ENCODE data around the gene GBX2. TPM values are rescaled to one million over a fixed set of nuclear protein-coding genes. Genes with fewer than 3 reads are reported as not detected.

GBX2 gene
- total and polyA plus RNA-seq, 10 of the 15 experiments (the other 5 are each of a cell fraction or from before 2014, with no cell fraction given), result not detected

- BruUV-seq (replicated peaks), result no TSS peak
- no peaks in the 10 kb centered on the region for H3K4me1 ChIP-seq (ENCODE audit: control insufficient read depth, insufficient read depth, low read length)
- TF ChIP-seq HDAC2 (IDR thresholded peaks at IDR 0.05), result no peak
- TF ChIP-seq NFIC (IDR thresholded peaks at IDR 0.05; ENCODE audit: low read depth, low read length), result no peak
- TF ChIP-seq RUNX3 (IDR thresholded peaks at IDR 0.05; ENCODE audit: low read length), result no peak
- TF ChIP-seq TAF1 (IDR thresholded peaks at IDR 0.05; ENCODE audit: borderline replicate concordance, low read depth, low read length), result no peak
- TF ChIP-seq EED (IDR thresholded peaks at IDR 0.05; ENCODE audit: low read depth), result no peak
- no peak for TF ChIP-seq RAD21 (IDR thresholded peaks at IDR 0.05; ENCODE audit: insufficient read depth, low read depth, low read length)
- TF ChIP-seq CHD1 (IDR thresholded peaks at IDR 0.05; ENCODE audit: low read depth, low read length), result no peak
- no peak for TF ChIP-seq IRF5 (IDR thresholded peaks at IDR 0.05; ENCODE audit: borderline replicate concordance)
- no peak for TF ChIP-seq ZBTB33 (IDR thresholded peaks at IDR 0.05)
- TF ChIP-seq PKNOX1 (IDR thresholded peaks at IDR 0.05), result no peak
- no peak for TF ChIP-seq POLR2AphosphoS2 (IDR thresholded peaks at IDR 0.05; ENCODE audit: low read depth, low read length)
- TF ChIP-seq NFYA (IDR thresholded peaks at IDR 0.05; ENCODE audit: borderline replicate concordance, low read depth, low read length), result no peak
- TF ChIP-seq RCOR1 (conservative IDR thresholded peaks at IDR 0.05; ENCODE audit: low read depth, low read length), result no peak
- TF ChIP-seq STAT1 (conservative IDR thresholded peaks at IDR 0.05), result no peak
- no peak for TF ChIP-seq TBL1XR1 (IDR thresholded peaks at IDR 0.05; ENCODE audit: low read depth, low read length)
- TF ChIP-seq IRF3 (IDR thresholded peaks at IDR 0.05), result no peak
- no peak overlapping the region for H3K4me3 ChIP-seq
- H3K9me3 ChIP-seq (replicated peaks; ENCODE audit: control insufficient read depth, insufficient read depth, low read length), result peaks cover 2% of the 10 kb centered on the region; the same call in 2 of the 3 replicates
- ATAC-seq, result no peak
- no peaks in the 10 kb centered on the region for H4K20me1 ChIP-seq (ENCODE audit: control insufficient read depth, insufficient read depth)
- CTCF ChIA-PET, result no interaction called here
- intact Hi-C loops (cut with micrococcal nuclease; ENCODE audit: unreplicated experiment), result no loop called here
- H2AFZ ChIP-seq (ENCODE audit: control insufficient read depth, low read depth, low read length), result no peak overlapping the region
- RAD21 ChIA-PET (ENCODE audit: unreplicated experiment), result no interaction called here
- POLR2A ChIA-PET, result no interaction called here
- H3K27me3 ChIP-seq (replicated peaks in 1 of 2; ENCODE audit: control insufficient read depth in 2 of 2, insufficient read depth in 2 of 2, low read length in 1 of 2), result peaks cover 4 to 13% of the 10 kb centered on the region in 2 experiments
- FAIRE-seq, result no peak
- H3K36me3 ChIP-seq (ENCODE audit: control insufficient read depth in 2 of 2, insufficient read depth in 2 of 2, low read length in 1 of 2), result no peaks in the 10 kb centered on the region
- in situ Hi-C loops (cut with MboI), result no loop called here
- H3K79me2 ChIP-seq (ENCODE audit: control insufficient read depth, insufficient read depth, low read length), result no peaks in the 10 kb centered on the region
- SMC1A ChIA-PET (ENCODE audit: uncharacterized antibody, unreplicated experiment), result no interaction called here
- no peak overlapping the region for H3K27ac ChIP-seq (ENCODE audit: control insufficient read depth, insufficient read depth)
- no peak overlapping the region for H3K9ac ChIP-seq (ENCODE audit: control insufficient read depth, insufficient read depth, low read length)
- WGBS (ENCODE audit: insufficient coverage, insufficient replicate concordance, low lambda C conversion rate, missing lambda C conversion rate), result 17% methylated on average over 27 of the region's 29 CpGs
- no peak overlapping the region for H3K4me2 ChIP-seq (ENCODE audit: control insufficient read depth, insufficient read depth)
- DNase-seq (ENCODE audit: low read depth, low spot score), result no peak
Measured at GRCh38 chr2:236166796-236167296, 1.3 kb downstream of the GBX2 start.

All from GM12878 (cell line).